H9 (cell line): Measurements from ENCODE around the gene SREBF1. TPM values are rescaled to one million over a fixed set of nuclear protein-coding genes. Genes with fewer than 3 reads are reported as not detected.

Experiments
- DNase-seq: peaks from one replicate; pipeline ENCODE4 v3.0.0-alpha.2; 2017
- H2AFZ ChIP-seq: one replicate; pipeline ENCODE4 v1.6.1; 2013; ENCODE audit warnings: mild to moderate bottlenecking, low read length, control low read depth, moderate library complexity
- H2AK5ac ChIP-seq: 2 replicates; pipeline ENCODE4 v1.6.1; 2013; ENCODE audit warnings: low read length, control low read depth, mixed read lengths; ENCODE audit not compliant: insufficient read length
- H2BK120ac ChIP-seq: one replicate; pipeline ENCODE4 v1.6.1; 2013; ENCODE audit warnings: low read depth, mild to moderate bottlenecking, low read length, control low read depth, inconsistent platforms; ENCODE audit not compliant: poor library complexity, severe bottlenecking
- H2BK12ac ChIP-seq: 2 replicates; pipeline ENCODE4 v1.6.1; 2013; ENCODE audit warnings: low read length, control low read depth, mixed read lengths, low read depth; ENCODE audit not compliant: insufficient read length
- H2BK15ac ChIP-seq: 2 replicates; pipeline ENCODE4 v1.6.1; 2013; ENCODE audit warnings: low read depth, low read length, control low read depth
- H2BK20ac ChIP-seq: one replicate; pipeline ENCODE4 v1.6.1; 2013; ENCODE audit warnings: low read depth, mild to moderate bottlenecking, low read length, control low read depth, inconsistent platforms; ENCODE audit not compliant: poor library complexity, severe bottlenecking
- H2BK5ac ChIP-seq: 2 replicates; pipeline ENCODE4 v1.6.1; 2013; ENCODE audit warnings: low read length, control low read depth, mixed read lengths; ENCODE audit not compliant: insufficient read length
- H3K14ac ChIP-seq: 2 replicates; pipeline ENCODE4 v1.6.1; 2013; ENCODE audit warnings: low read length, control low read depth; ENCODE audit not compliant: insufficient read depth
- H3K18ac ChIP-seq: 2 replicates; pipeline ENCODE4 v1.6.1; 2013; ENCODE audit warnings: low read depth, mild to moderate bottlenecking, mixed read lengths, low read length, control low read depth; ENCODE audit not compliant: insufficient read length
- H3K23ac ChIP-seq: 2 replicates; pipeline ENCODE4 v1.6.1; 2013; ENCODE audit warnings: low read length, control low read depth, mixed read lengths, low read depth; ENCODE audit not compliant: insufficient read length
- H3K23me2 ChIP-seq: 2 replicates; pipeline ENCODE4 v1.6.1; 2013; ENCODE audit warnings: low read depth, mild to moderate bottlenecking, mixed read lengths, low read length, control low read depth; ENCODE audit not compliant: insufficient read length, poor library complexity, severe bottlenecking
- H3K27ac ChIP-seq: 2 replicates; pipeline ENCODE4 v1.5.1; 2013; ENCODE audit warnings: low read length, control low read depth, mixed read lengths, low read depth; ENCODE audit not compliant: insufficient read length
- H3K27me3 ChIP-seq: 2 replicates; pipeline ENCODE4 v1.6.1; 2013; ENCODE audit warnings: low read length, control low read depth, inconsistent platforms; ENCODE audit not compliant: insufficient read depth
- H3K4ac ChIP-seq: 2 replicates; pipeline ENCODE4 v1.6.1; 2013; ENCODE audit warnings: low read depth, mild to moderate bottlenecking, control low read depth, inconsistent platforms, low read length, moderate library complexity
- H3K4me1 ChIP-seq: 2 replicates; pipeline ENCODE4 v1.6.1; 2013; ENCODE audit warnings: low read length, control low read depth, inconsistent platforms; ENCODE audit not compliant: insufficient read depth
- H3K4me2 ChIP-seq: 2 replicates; pipeline ENCODE4 v1.6.1; 2013; ENCODE audit warnings: low read length, control low read depth, mixed read lengths; ENCODE audit not compliant: insufficient read length, insufficient read depth
- H3K56ac ChIP-seq: 2 replicates; pipeline ENCODE4 v1.6.1; 2013; ENCODE audit warnings: low read depth, mild to moderate bottlenecking, mixed read lengths, low read length, control low read depth; ENCODE audit not compliant: insufficient read length
- H3K79me1 ChIP-seq: 2 replicates; pipeline ENCODE4 v1.6.1; 2013; ENCODE audit warnings: low read depth, mild to moderate bottlenecking, moderate library complexity, low read length, control low read depth, inconsistent platforms; ENCODE audit not compliant: insufficient read depth, poor library complexity, severe bottlenecking
- H3K79me2 ChIP-seq: 2 replicates; pipeline ENCODE4 v1.6.1; 2013; ENCODE audit warnings: low read length, control low read depth, inconsistent platforms; ENCODE audit not compliant: insufficient read depth
- H3K9ac ChIP-seq: 2 replicates; pipeline ENCODE4 v1.6.1; 2013; ENCODE audit warnings: low read length, control low read depth, mixed read lengths; ENCODE audit not compliant: insufficient read length; ENCODE audit errors: extremely low read depth
- H3K9me3 ChIP-seq: one replicate; pipeline ENCODE4 v1.6.1; 2013; ENCODE audit warnings: low read depth, low read length, inconsistent platforms; ENCODE audit not compliant: control insufficient read depth
- H3T11ph ChIP-seq: one replicate; pipeline ENCODE4 v1.6.1; 2013; ENCODE audit warnings: mild to moderate bottlenecking, low read length, control low read depth, inconsistent platforms
- H4K20me1 ChIP-seq: one replicate; pipeline ENCODE4 v1.6.1; 2013; ENCODE audit not compliant: control insufficient read depth, insufficient read length, insufficient read depth
- H4K5ac ChIP-seq: 2 replicates; pipeline ENCODE4 v1.6.1; 2013; ENCODE audit warnings: low read depth, mild to moderate bottlenecking, mixed read lengths, low read length, control low read depth; ENCODE audit not compliant: insufficient read length
- H4K8ac ChIP-seq: replicated peaks from 2 replicates; pipeline ENCODE4 v1.6.1; 2013; ENCODE audit warnings: low read length, control low read depth, mixed read lengths, low read depth; ENCODE audit not compliant: insufficient read length
- H4K91ac ChIP-seq: 2 replicates; pipeline ENCODE4 v1.6.1; 2013; ENCODE audit warnings: low read depth, mild to moderate bottlenecking, moderate library complexity, mixed read lengths, low read length, control low read depth; ENCODE audit not compliant: insufficient read length
- H3K27ac Mint-ChIP-seq, 3 experiments: 2 replicates in 2 of 3; 3 replicates in 1 of 3; pipeline ENCODE4 v1.8.0; 2020 to 2021; ENCODE audit warnings: mixed read lengths in 3 of 3, mild to moderate bottlenecking in 1 of 3, moderate library complexity in 1 of 3
- H3K27me3 Mint-ChIP-seq: 2 replicates; pipeline ENCODE4 v1.8.0; 2021; ENCODE audit warnings: low read depth, mild to moderate bottlenecking, moderate library complexity, mixed read lengths
- H3K36me3 Mint-ChIP-seq, 3 experiments: 2 replicates in 2 of 3; 3 replicates in 1 of 3; pipeline ENCODE4 v1.8.0; 2020 to 2021; ENCODE audit warnings: low read depth in 3 of 3, mixed read lengths in 3 of 3; ENCODE audit not compliant: insufficient read depth in 1 of 3
- H3K4me1 Mint-ChIP-seq, 2 experiments: 2 replicates each; pipeline ENCODE4 v1.8.0; 2020; ENCODE audit warnings: mixed read lengths in 2 of 2
- H3K4me3 Mint-ChIP-seq, 2 experiments: 2 replicates in 1 of 2; 3 replicates in 1 of 2; pipeline ENCODE4 v1.8.0; 2020 to 2021; ENCODE audit warnings: mild to moderate bottlenecking in 2 of 2, mixed read lengths in 2 of 2, moderate library complexity in 1 of 2
- H3K9me3 Mint-ChIP-seq, 2 experiments: 2 replicates in 1 of 2; 3 replicates in 1 of 2; pipeline ENCODE4 v1.8.0; 2020; ENCODE audit warnings: mild to moderate bottlenecking in 2 of 2, mixed read lengths in 2 of 2, moderate library complexity in 1 of 2
- WGBS: extraction: QIAGEN DNeasy Blood & Tissue Kit; methylation state at CpG from one replicate; pipeline ENCODE4 v1.1.7; 2013; ENCODE audit warnings: missing lambda C conversion rate, low lambda C conversion rate, mixed read lengths; ENCODE audit not compliant: insufficient read length; ENCODE audit errors: extremely low coverage; 5-methylcytosine and 5-hydroxymethylcytosine counted together
- total RNA-seq: library from RNA; stranded (reverse); gene quantifications from 2 replicates; pipeline ENCODE4 v1.2.1, GENCODE V29; 2021
- TF ChIP-seq, protein P1 (sequence below): fragments of 200-600 bp; sonication (generic); conservative IDR thresholded peaks from 3 replicates; pipeline ENCODE4 v1.8.0; 2021; ENCODE audit warnings: antibody characterized with exemption, mild to moderate bottlenecking

SREBF1 gene
- total RNA-seq, 1 experiment from 2014 or later = 81.9 TPM

DNA sequence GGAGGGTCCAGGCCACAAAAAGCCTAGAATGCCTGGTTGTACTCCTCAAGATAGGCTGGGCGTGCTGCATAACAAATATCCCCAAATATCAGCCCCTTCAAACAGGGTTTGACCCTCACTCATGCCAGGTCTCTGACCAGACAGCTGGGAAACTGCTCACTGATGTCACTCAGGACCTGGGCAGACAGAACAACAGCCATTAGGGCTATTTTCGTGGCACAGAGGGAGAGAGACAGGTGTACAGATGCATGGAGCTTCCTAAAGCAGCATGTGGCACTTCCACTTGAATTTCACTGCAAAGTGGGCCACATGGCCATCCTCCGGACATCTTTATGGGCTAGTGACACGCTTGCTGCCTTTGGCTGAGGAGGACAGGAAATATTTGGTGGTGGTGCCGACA lies 73.1 kb downstream of the SREBF1 start:
- peaks cover 29% of the 10 kb centered on the region for H3K27me3 Mint-ChIP-seq
- Histone ChIP-seq H3K4me2 (no peak overlapping the region), H2BK120ac (no peak overlapping the region), H2BK15ac (no peak overlapping the region), H3K4me1 (no peaks in the 10 kb centered on the region), H2BK20ac (no peak overlapping the region), H3K9ac (no peak overlapping the region), H2AFZ (no peak overlapping the region), H3K56ac (no peak overlapping the region), H3K18ac (no peak overlapping the region), H3T11ph (no peak overlapping the region), H4K20me1 (no peaks in the 10 kb centered on the region), H2AK5ac (no peak overlapping the region), H3K9me3 (no peaks in the 10 kb centered on the region), H3K23me2 (no peaks in the 10 kb centered on the region), H3K14ac (no peak overlapping the region), H2BK12ac (no peak overlapping the region), H2BK5ac (no peak overlapping the region), H3K23ac (no peak overlapping the region), H3K27me3 (no peaks in the 10 kb centered on the region; the same call in 1 of the 2 replicates), H3K27ac (no peak overlapping the region), H3K4ac (no peak overlapping the region), H3K79me1 (no peaks in the 10 kb centered on the region), H4K91ac (no peak overlapping the region), H4K5ac (no peak overlapping the region), H3K79me2 (no peaks in the 10 kb centered on the region), H4K8ac (no peak overlapping the region)
- no peak overlapping the region for H3K27ac Mint-ChIP-seq
- no peaks in the 10 kb centered on the region for H3K36me3 Mint-ChIP-seq
- TF ChIP-seq, protein P1, sequence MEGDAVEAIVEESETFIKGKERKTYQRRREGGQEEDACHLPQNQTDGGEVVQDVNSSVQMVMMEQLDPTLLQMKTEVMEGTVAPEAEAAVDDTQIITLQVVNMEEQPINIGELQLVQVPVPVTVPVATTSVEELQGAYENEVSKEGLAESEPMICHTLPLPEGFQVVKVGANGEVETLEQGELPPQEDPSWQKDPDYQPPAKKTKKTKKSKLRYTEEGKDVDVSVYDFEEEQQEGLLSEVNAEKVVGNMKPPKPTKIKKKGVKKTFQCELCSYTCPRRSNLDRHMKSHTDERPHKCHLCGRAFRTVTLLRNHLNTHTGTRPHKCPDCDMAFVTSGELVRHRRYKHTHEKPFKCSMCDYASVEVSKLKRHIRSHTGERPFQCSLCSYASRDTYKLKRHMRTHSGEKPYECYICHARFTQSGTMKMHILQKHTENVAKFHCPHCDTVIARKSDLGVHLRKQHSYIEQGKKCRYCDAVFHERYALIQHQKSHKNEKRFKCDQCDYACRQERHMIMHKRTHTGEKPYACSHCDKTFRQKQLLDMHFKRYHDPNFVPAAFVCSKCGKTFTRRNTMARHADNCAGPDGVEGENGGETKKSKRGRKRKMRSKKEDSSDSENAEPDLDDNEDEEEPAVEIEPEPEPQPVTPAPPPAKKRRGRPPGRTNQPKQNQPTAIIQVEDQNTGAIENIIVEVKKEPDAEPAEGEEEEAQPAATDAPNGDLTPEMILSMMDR = no peak
- no peak for DNase-seq
- H3K9me3 Mint-ChIP-seq = no peaks in the 10 kb centered on the region
- no CpG with 5 or more reads among the region's 5 CpGs for WGBS
- no peak overlapping the region for H3K4me3 Mint-ChIP-seq
- peaks cover 6 to 36% of the 10 kb centered on the region in 2 experiments for H3K4me1 Mint-ChIP-seq
